Astrocyte of the cerebellum (primary cell): ENCODE measurements around the gene POC1A.

Experiments
- DNase-seq: peaks from one replicate; pipeline ENCODE4 v3.0.0-alpha.2; 2011; ENCODE audit warnings: low read depth
- H3K4me3 ChIP-seq: 2 replicates; pipeline ENCODE4 v1.5.1; 2011; ENCODE audit warnings: mild to moderate bottlenecking, low read depth, low read length, moderate library complexity
- in situ Hi-C: cut with HindIII; loops from 2 replicates; pipeline ENCODE4 v1.10.0; 2017; ENCODE audit warnings: low sequenced_read_pairs
- TF ChIP-seq, protein P1 (sequence below): IDR thresholded peaks from 2 replicates; pipeline ENCODE4 v1.5.1; 2012; ENCODE audit warnings: low read length, low read depth, moderate library complexity, mild to moderate bottlenecking; ENCODE audit errors: missing control alignments

The POC1A gene

GRCh38 chr3:52052831-52053306 lies 101.4 kb downstream of the POC1A start:
- TF ChIP-seq, protein P1, sequence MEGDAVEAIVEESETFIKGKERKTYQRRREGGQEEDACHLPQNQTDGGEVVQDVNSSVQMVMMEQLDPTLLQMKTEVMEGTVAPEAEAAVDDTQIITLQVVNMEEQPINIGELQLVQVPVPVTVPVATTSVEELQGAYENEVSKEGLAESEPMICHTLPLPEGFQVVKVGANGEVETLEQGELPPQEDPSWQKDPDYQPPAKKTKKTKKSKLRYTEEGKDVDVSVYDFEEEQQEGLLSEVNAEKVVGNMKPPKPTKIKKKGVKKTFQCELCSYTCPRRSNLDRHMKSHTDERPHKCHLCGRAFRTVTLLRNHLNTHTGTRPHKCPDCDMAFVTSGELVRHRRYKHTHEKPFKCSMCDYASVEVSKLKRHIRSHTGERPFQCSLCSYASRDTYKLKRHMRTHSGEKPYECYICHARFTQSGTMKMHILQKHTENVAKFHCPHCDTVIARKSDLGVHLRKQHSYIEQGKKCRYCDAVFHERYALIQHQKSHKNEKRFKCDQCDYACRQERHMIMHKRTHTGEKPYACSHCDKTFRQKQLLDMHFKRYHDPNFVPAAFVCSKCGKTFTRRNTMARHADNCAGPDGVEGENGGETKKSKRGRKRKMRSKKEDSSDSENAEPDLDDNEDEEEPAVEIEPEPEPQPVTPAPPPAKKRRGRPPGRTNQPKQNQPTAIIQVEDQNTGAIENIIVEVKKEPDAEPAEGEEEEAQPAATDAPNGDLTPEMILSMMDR: peak; percentile 52
- H3K4me3 ChIP-seq: peak overlapping the region; percentile 26
- in situ Hi-C loops: no loop called here
- DNase-seq: no peak

- no peak overlapping the region for H3K4me3 ChIP-seq
- no peak for DNase-seq
- TF ChIP-seq, protein P1: no peak
- in situ Hi-C loops: no loop called here
Measured at GRCh38 chr3:52051444-52051843, 102.8 kb downstream of the POC1A start.

GRCh38 chr3:52050571-52050970 lies 103.7 kb downstream of the POC1A start:
- TF ChIP-seq, protein P1: no peak
- DNase-seq: no peak
- no peak overlapping the region for H3K4me3 ChIP-seq
- in situ Hi-C loops: no loop called here

DNA sequence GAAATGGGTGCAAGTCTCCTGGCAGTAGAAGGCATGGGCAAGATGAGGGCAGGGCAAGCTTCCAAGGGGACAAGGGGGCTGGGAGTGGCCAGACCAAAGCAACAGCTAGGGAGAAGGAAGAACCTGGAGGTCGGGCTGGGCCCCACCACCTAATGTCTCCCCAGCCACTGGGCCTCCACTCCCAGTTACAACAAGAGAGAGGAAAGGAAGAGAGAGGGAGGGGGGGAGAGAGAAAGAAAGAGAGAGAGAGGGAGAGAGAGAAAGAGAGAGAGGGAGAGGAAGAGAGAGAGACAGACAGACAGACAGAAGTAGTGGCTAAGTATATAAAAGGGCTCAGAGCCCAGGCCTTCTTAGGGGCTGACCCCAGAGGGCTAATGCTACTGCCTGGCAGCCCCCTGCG lies 104.7 kb downstream of the POC1A start:
- in situ Hi-C loops: loop anchor here (5.0 kb wide), 3 partner anchors 43 to 103 kb away; partner anchors contain the start of gene POC1A
- no peak for DNase-seq
- no peak overlapping the region for H3K4me3 ChIP-seq
- TF ChIP-seq, protein P1: no peak

- TF ChIP-seq, protein P1: no peak
- H3K4me3 ChIP-seq: no peak overlapping the region
- DNase-seq: no peak
- in situ Hi-C loops: loop anchor here (5.0 kb wide), 3 partner anchors 45 to 105 kb away; partner anchors contain the start of gene POC1A
Measured at GRCh38 chr3:52047295-52047960, 106.8 kb downstream of the POC1A start.

GRCh38 chr3:52046902-52047239 lies 107.4 kb downstream of the POC1A start:
- TF ChIP-seq, protein P1: no peak
- in situ Hi-C loops: loop anchor here (5.0 kb wide), 3 partner anchors 45 to 105 kb away; partner anchors contain the start of gene POC1A
- H3K4me3 ChIP-seq: no peak overlapping the region
- no peak for DNase-seq
